Fibroblast of mammary gland (primary cell): ENCODE measurements around the gene MINDY4.

Experiments
- DNase-seq: peaks from one replicate; pipeline ENCODE4 v3.0.0-alpha.2; 2010; ENCODE audit warnings: low read depth
- H3K4me3 ChIP-seq: 2 replicates; pipeline ENCODE4 v1.5.1; 2011; ENCODE audit warnings: low read depth, mild to moderate bottlenecking, low read length, moderate library complexity; ENCODE audit not compliant: control insufficient read depth
- TF ChIP-seq, protein P1 (sequence below): conservative IDR thresholded peaks from 2 replicates; pipeline ENCODE4 v1.5.1; 2011; ENCODE audit warnings: low read depth, low read length, inconsistent platforms; ENCODE audit not compliant: control insufficient read depth, insufficient read depth

MINDY4 gene

GRCh38 chr7:30898411-30898810, 127.2 kb downstream of the MINDY4 start:
- H3K4me3 ChIP-seq: no peak overlapping the region
- DNase-seq: no peak
- TF ChIP-seq, protein P1, sequence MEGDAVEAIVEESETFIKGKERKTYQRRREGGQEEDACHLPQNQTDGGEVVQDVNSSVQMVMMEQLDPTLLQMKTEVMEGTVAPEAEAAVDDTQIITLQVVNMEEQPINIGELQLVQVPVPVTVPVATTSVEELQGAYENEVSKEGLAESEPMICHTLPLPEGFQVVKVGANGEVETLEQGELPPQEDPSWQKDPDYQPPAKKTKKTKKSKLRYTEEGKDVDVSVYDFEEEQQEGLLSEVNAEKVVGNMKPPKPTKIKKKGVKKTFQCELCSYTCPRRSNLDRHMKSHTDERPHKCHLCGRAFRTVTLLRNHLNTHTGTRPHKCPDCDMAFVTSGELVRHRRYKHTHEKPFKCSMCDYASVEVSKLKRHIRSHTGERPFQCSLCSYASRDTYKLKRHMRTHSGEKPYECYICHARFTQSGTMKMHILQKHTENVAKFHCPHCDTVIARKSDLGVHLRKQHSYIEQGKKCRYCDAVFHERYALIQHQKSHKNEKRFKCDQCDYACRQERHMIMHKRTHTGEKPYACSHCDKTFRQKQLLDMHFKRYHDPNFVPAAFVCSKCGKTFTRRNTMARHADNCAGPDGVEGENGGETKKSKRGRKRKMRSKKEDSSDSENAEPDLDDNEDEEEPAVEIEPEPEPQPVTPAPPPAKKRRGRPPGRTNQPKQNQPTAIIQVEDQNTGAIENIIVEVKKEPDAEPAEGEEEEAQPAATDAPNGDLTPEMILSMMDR: no peak

- H3K4me3 ChIP-seq: no peak overlapping the region
- no peak for DNase-seq
- TF ChIP-seq, protein P1: no peak
Measured at GRCh38 chr7:30899066-30899465, 127.8 kb downstream of the MINDY4 start.

DNA sequence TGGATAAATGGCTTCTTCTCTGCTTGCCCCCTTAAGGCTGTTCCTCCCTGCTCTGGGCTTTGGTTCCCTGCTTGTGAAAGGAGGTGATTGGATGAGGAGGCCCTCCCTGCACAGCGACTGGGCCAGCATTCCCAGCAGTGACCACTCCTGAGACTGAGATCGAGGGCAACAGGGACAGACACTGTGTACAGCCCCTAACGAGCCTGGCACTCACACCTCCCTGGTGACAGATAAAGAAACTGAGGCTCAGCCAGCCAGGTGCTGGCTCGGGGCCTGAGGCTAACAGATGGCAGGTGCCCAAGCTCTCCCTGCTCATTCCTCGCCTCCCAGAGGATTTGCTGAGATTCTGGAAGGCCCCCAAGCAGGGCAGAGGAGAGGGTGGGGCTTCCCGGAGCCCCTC, 128.4 kb downstream of the MINDY4 start:
- no peak overlapping the region for H3K4me3 ChIP-seq
- DNase-seq: no peak
- TF ChIP-seq, protein P1: no peak

DNA sequence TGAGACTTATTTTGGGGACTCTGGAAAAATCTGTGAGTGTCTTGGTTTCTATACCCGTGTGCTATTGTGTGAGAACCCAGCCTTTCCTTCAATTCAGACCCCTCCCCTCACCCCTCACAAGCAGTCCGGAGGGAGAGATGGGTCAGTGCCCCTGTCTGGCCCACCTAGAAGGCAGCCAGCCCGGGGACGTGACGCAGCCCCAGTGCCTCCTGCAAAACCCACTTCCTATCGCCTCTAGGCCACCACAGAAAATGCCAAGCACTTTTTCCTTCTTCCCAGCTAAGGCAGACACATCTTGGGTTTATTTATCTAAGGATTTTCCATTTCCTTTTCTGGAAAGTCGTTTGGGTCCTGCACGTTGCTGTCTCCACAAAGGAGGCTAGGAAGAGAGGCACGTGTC, 128.8 kb downstream of the MINDY4 start:
- TF ChIP-seq, protein P1: no peak
- no peak for DNase-seq
- no peak overlapping the region for H3K4me3 ChIP-seq

DNA sequence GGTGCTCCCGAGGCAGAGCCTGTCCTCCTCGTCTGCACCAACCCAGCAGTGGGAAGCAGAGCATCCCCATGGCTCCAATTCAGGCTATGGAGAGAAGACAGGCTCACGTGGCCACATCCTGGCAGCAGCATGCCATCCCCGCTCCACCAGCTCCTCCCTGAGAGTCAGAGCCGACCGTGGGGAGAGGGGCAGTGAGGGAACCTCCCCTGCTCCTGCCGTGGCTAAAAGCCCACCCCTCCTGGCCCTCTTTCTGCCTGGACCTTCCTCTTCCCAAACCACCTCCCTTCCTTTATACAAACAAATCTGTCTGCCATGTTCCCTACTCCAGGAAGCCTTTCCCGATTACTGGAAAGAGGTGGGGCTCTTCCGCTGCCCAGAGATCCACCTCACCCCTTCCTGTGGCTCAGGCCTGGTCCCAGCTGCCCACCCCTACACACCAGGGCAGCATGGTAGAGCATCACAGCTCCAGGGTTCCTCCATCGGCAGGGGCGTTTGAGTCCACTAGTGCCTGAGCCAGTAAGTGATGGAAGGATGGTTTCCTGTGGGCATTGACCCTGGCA, 129.7 kb downstream of the MINDY4 start:
- TF ChIP-seq, protein P1: no peak
- no peak for DNase-seq
- no peak overlapping the region for H3K4me3 ChIP-seq

DNA sequence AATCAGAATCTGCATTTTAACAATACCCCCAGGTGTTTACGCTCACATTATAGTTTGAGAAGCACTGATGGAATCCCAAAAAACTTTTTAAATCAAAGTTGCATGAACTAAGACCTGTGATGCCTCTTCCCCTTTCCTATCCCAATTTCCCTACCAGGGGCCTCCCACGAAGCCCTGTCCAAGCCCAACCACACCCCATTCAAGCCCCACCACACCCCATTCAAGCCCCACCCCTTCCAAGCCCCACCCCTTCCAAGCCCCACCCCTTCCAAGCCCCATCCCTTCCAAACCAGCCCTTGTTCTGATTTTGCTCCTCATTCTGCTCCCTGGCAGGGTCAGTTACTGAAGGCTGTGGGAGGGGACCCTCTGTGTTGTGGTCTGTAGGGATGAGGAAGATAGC, 130.6 kb downstream of the MINDY4 start:
- H3K4me3 ChIP-seq: no peak overlapping the region
- no peak for DNase-seq
- TF ChIP-seq, protein P1: no peak

DNA sequence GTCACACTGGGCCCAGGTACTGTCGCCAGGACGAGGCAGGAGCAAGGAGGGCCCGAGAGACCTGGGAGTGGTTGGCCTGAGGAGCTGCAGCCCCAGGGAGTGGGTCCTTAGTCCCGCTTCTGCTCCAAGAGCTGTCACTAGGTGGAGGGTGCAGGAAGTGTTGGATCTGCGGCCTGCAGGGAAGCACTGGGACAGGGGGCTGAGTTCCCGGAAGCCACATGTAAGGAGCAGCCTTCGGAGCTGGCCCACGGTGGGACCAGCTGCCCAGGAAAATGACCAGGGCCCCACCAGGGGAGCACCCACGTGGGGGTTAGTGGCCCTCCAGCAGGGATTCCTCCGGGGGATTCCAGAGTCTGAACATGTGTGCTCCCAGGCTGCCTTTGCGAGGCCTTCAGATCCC, 131.2 kb downstream of the MINDY4 start:
- H3K4me3 ChIP-seq: no peak overlapping the region
- TF ChIP-seq, protein P1: no peak
- DNase-seq: no peak
